Hematopoietic multipotent progenitor cell treated with erythropoietin and hydrocortisone succinate and interleukin-3 and kit ligand, for 8 days (in vitro differentiated cells): ENCODE data around the gene DHCR24.
A peak's percentile ranks its signal among the peaks of the same experiment; 100 is the strongest.
"Not testable (repeated sequence)": the region's sequence is repeated elsewhere in the genome, so short reads cannot be mapped to it uniquely, and the experiment has no call there.

Experiments used
- DNase-seq: peaks from one replicate; pipeline ENCODE4 v3.0.0-alpha.2; 2015

Gene DHCR24

GRCh38 chr1:54886724-54887664 lies at the start of gene DHCR24:
Gene DHCR24 (minus strand): TSS chr1:54887195. CDS start chr1:54887119, 76 bp downstream.
- peak; percentile 89 for DNase-seq

- no peak for DNase-seq
Measured at GRCh38 chr1:54936791-54937190, 49.8 kb upstream of the DHCR24 start.

- no peak for DNase-seq
Measured at GRCh38 chr1:54934869-54935268, 47.9 kb upstream of the DHCR24 start.

- not testable (repeated sequence) for DNase-seq
Measured at GRCh38 chr1:54934081-54934480, 47.1 kb upstream of the DHCR24 start.

GRCh38 chr1:54931275-54931840 lies 44.4 kb upstream of the DHCR24 start:
- no peak for DNase-seq

- DNase-seq = no peak
Measured at GRCh38 chr1:54929700-54930099, 42.7 kb upstream of the DHCR24 start.

GRCh38 chr1:54928327-54928726 lies 41.3 kb upstream of the DHCR24 start:
- no peak for DNase-seq

GRCh38 chr1:54927472-54928240 lies 40.7 kb upstream of the DHCR24 start:
- DNase-seq = peak; percentile 91

GRCh38 chr1:54926970-54927369 lies 40.0 kb upstream of the DHCR24 start:
- no peak for DNase-seq

GRCh38 chr1:54922921-54923421 lies 36.0 kb upstream of the DHCR24 start:
- no peak for DNase-seq

GRCh38 chr1:54922040-54922761 lies 35.2 kb upstream of the DHCR24 start:
- DNase-seq = no peak

- DNase-seq = no peak
Measured at GRCh38 chr1:54919367-54920359, 32.7 kb upstream of the DHCR24 start.

- not testable (repeated sequence) for DNase-seq
Measured at GRCh38 chr1:54911076-54911475, 24.1 kb upstream of the DHCR24 start.

- DNase-seq = no peak
Measured at GRCh38 chr1:54906586-54906985, 19.6 kb upstream of the DHCR24 start.

GRCh38 chr1:54904476-54905048 lies 17.6 kb upstream of the DHCR24 start:
- DNase-seq = no peak

- DNase-seq = no peak
Measured at GRCh38 chr1:54894271-54894670, 7.3 kb upstream of the DHCR24 start.

- no peak for DNase-seq
Measured at GRCh38 chr1:54892586-54892985, 5.6 kb upstream of the DHCR24 start.

GRCh38 chr1:54889132-54889725 lies 2.2 kb upstream of the DHCR24 start:
- DNase-seq = no peak

GRCh38 chr1:54888080-54888733 lies 1.2 kb upstream of the DHCR24 start:
- no peak for DNase-seq

GRCh38 chr1:54887665-54888071 lies 673 bp upstream of the DHCR24 start:
- DNase-seq = peak; percentile 43
